IPS-18a (cell line): Measurements from ENCODE around the gene FAM83E.

Source experiments
- H3K27ac ChIP-seq: one replicate; pipeline ENCODE4 v1.5.1; 2013; ENCODE audit warnings: low read length
- H3K27me3 ChIP-seq: one replicate; pipeline ENCODE4 v1.6.1; 2013; ENCODE audit warnings: mild to moderate bottlenecking, low read length; ENCODE audit not compliant: control insufficient read depth, insufficient read depth
- H3K36me3 ChIP-seq: one replicate; pipeline ENCODE4 v1.6.1; 2013; ENCODE audit warnings: low read depth, low read length; ENCODE audit not compliant: control insufficient read depth
- H3K4me1 ChIP-seq: one replicate; pipeline ENCODE4 v1.6.1; 2013; ENCODE audit warnings: low read depth, low read length; ENCODE audit not compliant: control insufficient read depth
- H3K4me3 ChIP-seq: one replicate; pipeline ENCODE4 v1.5.1; 2013; ENCODE audit warnings: low read length
- H3K9ac ChIP-seq: one replicate; pipeline ENCODE4 v1.6.1; 2013; ENCODE audit warnings: mild to moderate bottlenecking, low read length, moderate library complexity
- H3K9me3 ChIP-seq: one replicate; pipeline ENCODE4 v1.6.1; 2013; ENCODE audit warnings: low read depth, low read length; ENCODE audit not compliant: control insufficient read depth

FAM83E gene

DNA sequence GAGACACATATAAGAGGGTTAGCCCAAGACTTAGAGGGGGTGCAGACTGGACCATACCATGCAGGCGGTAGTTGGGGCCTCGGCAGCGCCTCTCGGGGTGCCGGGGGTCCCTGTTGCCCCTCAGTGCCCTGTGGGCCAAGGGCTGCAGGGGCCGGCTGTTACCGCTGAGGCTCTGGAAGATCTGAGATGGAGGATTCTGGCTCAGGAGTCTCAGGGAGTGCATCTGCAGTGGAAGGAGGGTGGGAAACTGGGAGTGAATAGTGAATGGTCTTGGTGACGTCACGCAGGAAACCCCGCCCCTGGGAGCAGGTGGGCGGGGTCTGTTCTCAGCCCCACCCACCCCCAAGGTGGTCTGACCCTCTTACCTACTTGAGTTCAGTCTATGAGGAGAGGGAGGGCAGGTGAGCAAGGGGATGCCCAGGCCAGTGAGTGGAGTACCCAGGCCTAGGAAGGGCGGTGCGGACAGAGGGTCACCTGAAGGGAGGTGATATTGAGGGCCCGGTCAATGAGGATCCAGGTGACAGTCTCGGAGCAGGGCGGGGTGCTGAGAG is 24.0 kb upstream of the FAM83E start:
- Histone ChIP-seq H3K9ac (no peak overlapping the region), H3K9me3 (no peaks in the 10 kb centered on the region), H3K27ac (peak overlapping the region; percentile 60), H3K27me3 (peaks cover 10% of the 10 kb centered on the region), H3K4me1 (peaks cover 34% of the 10 kb centered on the region), H3K36me3 (peaks cover 3% of the 10 kb centered on the region), H3K4me3 (peak overlapping the region; percentile 60)

DNA sequence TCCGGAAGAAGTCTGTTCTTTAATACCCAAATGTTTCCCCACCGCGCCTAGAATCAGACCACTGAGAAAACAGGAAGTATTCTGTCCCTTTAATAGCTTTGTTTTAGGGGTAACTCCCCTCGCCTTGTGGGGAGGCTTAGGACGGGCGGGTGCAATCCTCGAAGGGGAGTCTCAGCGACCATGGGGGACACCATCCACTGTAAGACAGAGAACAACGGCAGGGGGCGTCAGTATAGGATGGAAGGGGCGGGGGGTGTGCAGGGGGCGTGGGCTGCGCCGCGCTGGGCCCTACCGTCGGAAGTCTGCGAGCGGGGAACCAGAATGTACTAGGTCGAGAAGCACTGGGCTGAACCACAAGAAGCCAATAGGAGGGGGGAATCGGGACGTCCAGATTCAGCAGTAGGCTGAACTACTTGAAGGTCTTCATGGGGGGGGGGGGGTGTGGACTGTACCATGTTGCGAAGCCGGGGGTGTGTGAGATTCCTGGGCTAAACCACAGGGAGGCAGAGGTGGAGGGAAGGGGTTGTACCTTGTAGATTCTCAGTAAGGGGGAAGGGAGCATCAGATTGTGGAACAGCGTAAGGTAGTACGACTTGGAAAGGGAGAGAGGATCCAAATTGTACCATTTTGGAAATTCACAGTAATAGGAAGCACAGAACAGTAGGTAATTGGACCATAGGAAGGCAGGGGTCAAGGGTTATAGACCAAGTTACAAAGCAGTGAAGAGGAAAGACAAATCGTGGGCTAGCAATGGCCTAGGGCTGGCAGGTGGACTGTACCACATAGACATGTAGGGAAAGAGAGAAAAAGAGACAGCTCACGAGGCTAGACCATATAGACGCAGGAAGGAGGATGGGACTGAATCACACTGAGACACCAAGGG is 23.3 kb upstream of the FAM83E start:
- peaks cover 36% of the 10 kb centered on the region for H3K4me1 ChIP-seq
- peak overlapping the region; percentile 88 for H3K9ac ChIP-seq

GRCh38 chr19:48637449-48637947 is 22.6 kb upstream of the FAM83E start:
- Histone ChIP-seq H3K9ac (peak overlapping the region; percentile 88), H3K9me3 (no peaks in the 10 kb centered on the region), H3K27ac (peak overlapping the region; percentile 97), H3K4me3 (peak overlapping the region; percentile 79), H3K36me3 (peaks cover under 1% of the 10 kb centered on the region), H3K27me3 (peaks cover 10% of the 10 kb centered on the region), H3K4me1 (peaks cover 36% of the 10 kb centered on the region)

More for the DNA sequence above, 23.3 kb upstream of the FAM83E start:
- peak overlapping the region; percentile 79 for H3K4me3 ChIP-seq
- peak overlapping the region; percentile 97 for H3K27ac ChIP-seq
- peaks cover 3% of the 10 kb centered on the region for H3K36me3 ChIP-seq
- H3K27me3 ChIP-seq, result peaks cover 10% of the 10 kb centered on the region
- no peaks in the 10 kb centered on the region for H3K9me3 ChIP-seq

GRCh38 chr19:48636859-48637448 is 22.1 kb upstream of the FAM83E start, which contains the start of gene DBP:
DBP (minus strand) TSS chr19:48637379; CDS start chr19:48636994, 385 bp downstream.
- H3K9me3 ChIP-seq, result no peaks in the 10 kb centered on the region
- H3K9ac ChIP-seq, result peak within 1 kb of the TSS; percentile 88
- peaks cover 36% of the 10 kb centered on the region for H3K4me1 ChIP-seq

DNA sequence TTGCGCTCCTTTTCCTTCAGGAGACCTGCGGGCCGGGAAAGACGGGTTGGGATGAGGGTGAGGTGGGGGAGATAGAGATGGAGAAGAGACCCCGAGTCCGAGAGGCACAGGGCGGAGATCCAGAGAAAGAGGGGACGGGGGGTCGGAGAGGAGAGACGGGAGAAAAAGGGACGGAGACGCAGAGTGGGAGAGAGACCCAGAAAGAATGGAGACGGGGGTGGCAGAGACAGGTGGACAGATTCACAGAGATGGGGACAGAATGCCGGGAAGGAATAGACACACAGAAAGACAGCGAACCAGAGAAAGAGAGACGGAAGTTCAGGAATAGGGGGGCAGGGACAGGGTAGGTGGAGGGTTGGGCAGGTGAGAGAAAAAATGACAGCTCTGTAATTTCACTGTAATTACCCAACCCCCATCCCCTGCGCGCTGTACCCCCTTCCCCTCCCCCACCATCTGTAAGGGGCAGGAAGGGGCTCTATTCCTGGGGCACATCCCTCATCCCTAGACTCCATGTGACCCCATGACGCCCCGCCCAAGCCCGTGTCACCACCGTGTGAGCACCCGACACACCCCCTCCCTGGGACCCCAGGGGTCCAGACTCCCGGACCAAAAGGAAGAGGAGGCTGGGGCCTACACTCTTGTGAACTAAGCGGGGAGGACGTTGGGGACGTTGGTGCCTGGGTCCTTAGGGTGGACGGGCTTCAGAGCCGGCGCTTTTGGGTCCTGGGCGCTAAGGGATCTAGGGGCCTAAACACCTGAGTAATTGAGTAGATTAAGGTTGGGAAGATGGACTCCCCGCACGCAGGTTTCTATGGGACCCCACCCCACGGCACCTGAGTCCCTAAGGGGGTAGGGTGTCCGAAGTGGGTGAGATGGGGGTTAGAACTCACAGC is 21.3 kb upstream of the FAM83E start:
- Histone ChIP-seq H3K36me3 (no peaks in the 10 kb centered on the region), H3K4me3 (peak overlapping the region; percentile 60), H3K4me1 (peaks cover 40% of the 10 kb centered on the region), H3K9ac (peak overlapping the region; percentile 42), H3K27ac (no peak overlapping the region), H3K27me3 (peaks cover 10% of the 10 kb centered on the region), H3K9me3 (no peaks in the 10 kb centered on the region)

More at GRCh38 chr19:48636859-48637448, 22.1 kb upstream of the FAM83E start, which contains the start of gene DBP:
- Histone ChIP-seq H3K4me3 (peak within 1 kb of the TSS; percentile 79), H3K36me3 (no peaks in the 10 kb centered on the region), H3K27me3 (peaks cover 10% of the 10 kb centered on the region), H3K27ac (peak within 1 kb of the TSS; percentile 97)

DNA sequence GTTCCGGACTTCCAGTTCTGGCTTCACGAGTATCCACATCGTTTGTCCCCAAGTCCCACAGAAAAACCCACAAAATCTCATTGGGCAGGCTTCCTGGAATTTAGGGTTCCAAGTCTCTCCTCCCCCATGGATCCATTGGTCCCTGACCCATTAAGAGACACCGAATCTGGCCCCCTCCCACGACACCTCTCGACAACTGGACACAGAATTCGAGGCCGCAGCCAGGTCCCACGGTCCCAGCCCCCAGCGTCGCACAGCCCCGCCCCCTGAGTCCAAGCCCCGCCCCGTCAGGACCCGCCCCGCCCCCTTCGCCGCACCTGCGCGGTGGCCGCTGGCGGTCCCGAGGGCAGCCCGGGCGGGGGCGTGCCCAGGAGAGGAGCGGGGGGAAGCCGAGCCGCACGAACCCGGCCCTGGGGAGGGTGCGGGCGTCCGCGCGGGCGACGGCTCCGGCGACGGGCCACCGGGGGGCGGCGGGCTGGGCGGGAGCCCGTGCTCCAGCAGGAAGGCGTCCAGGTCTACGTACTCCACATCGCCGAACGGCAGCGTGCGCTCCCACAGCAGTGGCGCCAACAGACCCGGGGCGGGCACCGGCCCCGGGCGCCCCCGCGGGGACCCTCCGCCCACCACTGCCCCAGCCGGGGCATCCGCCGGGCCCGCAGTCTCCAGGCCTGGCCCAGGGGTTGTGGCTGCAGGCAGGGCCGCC is 20.5 kb upstream of the FAM83E start:
- peak overlapping the region; percentile 42 for H3K9ac ChIP-seq
- peaks cover 10% of the 10 kb centered on the region for H3K27me3 ChIP-seq
- H3K4me3 ChIP-seq, result peak overlapping the region; percentile 60
- peaks cover 45% of the 10 kb centered on the region for H3K4me1 ChIP-seq
- H3K9me3 ChIP-seq, result no peaks in the 10 kb centered on the region
- no peak overlapping the region for H3K27ac ChIP-seq
- H3K36me3 ChIP-seq, result no peaks in the 10 kb centered on the region

DNA sequence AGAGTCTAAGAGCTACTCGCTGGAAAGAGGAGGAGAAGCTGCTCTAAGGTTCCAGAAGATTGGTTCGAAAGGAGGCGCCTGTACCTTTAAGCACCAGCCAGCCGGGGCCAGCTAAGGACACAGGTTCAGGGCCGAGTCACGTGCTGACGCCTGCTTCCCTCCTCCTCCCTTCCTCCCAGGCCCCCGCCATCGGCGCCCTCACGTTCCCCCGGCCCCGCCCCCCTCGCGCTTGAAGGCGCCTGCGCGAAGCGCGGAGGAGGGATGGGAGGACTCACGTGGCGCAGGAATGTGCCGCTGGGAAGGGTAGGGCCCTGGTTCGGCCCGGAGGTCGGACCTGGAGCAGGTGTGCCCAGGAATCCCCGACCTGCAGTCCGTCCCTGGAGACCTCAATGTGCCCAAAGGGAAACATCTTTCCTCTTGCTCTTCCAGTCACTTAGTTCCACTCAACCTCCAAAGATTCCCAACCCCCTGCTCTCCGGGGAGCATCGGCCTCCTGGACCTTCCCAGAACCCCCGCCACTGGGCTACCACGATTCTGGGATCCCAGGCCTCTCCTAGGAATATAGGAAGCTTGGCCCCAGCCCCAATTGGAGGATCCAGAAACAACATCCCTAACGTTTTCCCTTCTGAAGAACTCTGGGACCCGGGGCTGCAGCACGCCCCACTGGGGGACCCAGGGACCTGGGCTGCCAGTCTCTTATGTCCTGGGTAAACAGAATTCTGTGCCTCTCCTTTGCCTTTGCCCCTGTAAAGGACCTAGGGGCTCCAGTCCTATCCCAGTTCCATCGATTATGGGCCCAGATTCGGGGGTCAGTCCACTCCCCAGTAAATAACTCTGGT is 19.8 kb upstream of the FAM83E start:
- H3K27ac ChIP-seq, result no peak overlapping the region
- H3K4me1 ChIP-seq, result peaks cover 48% of the 10 kb centered on the region
- peak overlapping the region; percentile 36 for H3K9ac ChIP-seq
- no peaks in the 10 kb centered on the region for H3K36me3 ChIP-seq
- H3K4me3 ChIP-seq, result peak overlapping the region; percentile 54
- peaks cover 10% of the 10 kb centered on the region for H3K27me3 ChIP-seq
- no peaks in the 10 kb centered on the region for H3K9me3 ChIP-seq

GRCh38 chr19:48634036-48634342 is 19.1 kb upstream of the FAM83E start:
- Histone ChIP-seq H3K4me3 (peak overlapping the region; percentile 36), H3K9ac (no peak overlapping the region), H3K4me1 (peaks cover 44% of the 10 kb centered on the region), H3K27me3 (peaks cover 10% of the 10 kb centered on the region), H3K27ac (no peak overlapping the region), H3K36me3 (no peaks in the 10 kb centered on the region), H3K9me3 (no peaks in the 10 kb centered on the region)

- Histone ChIP-seq H3K9ac (no peak overlapping the region), H3K27me3 (peaks cover 10% of the 10 kb centered on the region), H3K9me3 (no peaks in the 10 kb centered on the region), H3K36me3 (no peaks in the 10 kb centered on the region), H3K27ac (no peak overlapping the region), H3K4me3 (no peak overlapping the region), H3K4me1 (peaks cover 38% of the 10 kb centered on the region)
Observed at GRCh38 chr19:48633148-48634035, 18.5 kb upstream of the FAM83E start.
